Measurements from ENCODE around the gene PTPN11.

Gene PTPN11

DNA sequence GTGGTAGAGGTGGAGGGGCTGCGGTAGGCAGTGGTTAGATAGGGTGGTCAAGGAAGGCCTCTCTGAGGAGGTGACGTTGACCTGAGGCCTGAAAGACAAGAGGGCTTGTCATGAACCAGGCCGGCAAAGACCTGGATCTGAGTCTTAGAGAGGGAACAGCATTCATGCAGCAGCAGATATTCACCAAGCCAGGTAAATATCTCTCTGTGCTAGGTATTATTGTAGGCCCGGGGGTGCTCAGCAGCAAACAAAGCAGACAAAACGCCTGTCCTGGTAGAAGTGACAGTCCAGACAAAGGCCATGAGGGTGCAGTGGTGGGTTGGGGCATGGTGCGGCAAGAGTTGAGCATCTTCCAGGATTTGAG is 117.6 kb downstream of the PTPN11 start:
- Histone ChIP-seq H3K27ac (ENCODE audit: insufficient read depth, low read depth, low read length, poor library complexity, severe bottlenecking) (no peak overlapping the region), H3K9me3 (ENCODE audit: control insufficient read depth, low read length) (no peaks in the 10 kb centered on the region), H3K36me3 (ENCODE audit: control insufficient read depth, insufficient read depth, low read length) (no peaks in the 10 kb centered on the region), H3K27me3 (ENCODE audit: control insufficient read depth, insufficient read depth, low read length, poor library complexity, severe bottlenecking) (no peaks in the 10 kb centered on the region), H3K4me1 (ENCODE audit: control insufficient read depth, insufficient read depth, low read length) (no peaks in the 10 kb centered on the region), H3K4me3 (ENCODE audit: insufficient read depth, low read depth, low read length) (no peak overlapping the region)
- WGBS, 2 experiments = 88 to 89% methylated on average over 6 of the region's 6 CpGs

GRCh38 chr12:112537710-112538396 is 119.1 kb downstream of the PTPN11 start:
- Histone ChIP-seq H3K27me3 (ENCODE audit: control insufficient read depth, insufficient read depth, low read length, poor library complexity, severe bottlenecking) (no peaks in the 10 kb centered on the region), H3K9me3 (ENCODE audit: control insufficient read depth, low read length) (no peaks in the 10 kb centered on the region), H3K4me1 (ENCODE audit: control insufficient read depth, insufficient read depth, low read length) (no peaks in the 10 kb centered on the region), H3K36me3 (ENCODE audit: control insufficient read depth, insufficient read depth, low read length) (no peaks in the 10 kb centered on the region), H3K27ac (ENCODE audit: insufficient read depth, low read depth, low read length, poor library complexity, severe bottlenecking) (no peak overlapping the region), H3K4me3 (ENCODE audit: insufficient read depth, low read depth, low read length) (no peak overlapping the region)
- 81 to 82% methylated on average over 2 to 3 of the region's 3 CpGs for WGBS, 2 experiments

GRCh38 chr12:112538740-112539139 is 120.0 kb downstream of the PTPN11 start:
- 85 to 90% methylated on average over 2 of the region's 2 CpGs for WGBS, 2 experiments
- no peaks in the 10 kb centered on the region for H3K27me3 ChIP-seq (ENCODE audit: control insufficient read depth, insufficient read depth, low read length, poor library complexity, severe bottlenecking)

DNA sequence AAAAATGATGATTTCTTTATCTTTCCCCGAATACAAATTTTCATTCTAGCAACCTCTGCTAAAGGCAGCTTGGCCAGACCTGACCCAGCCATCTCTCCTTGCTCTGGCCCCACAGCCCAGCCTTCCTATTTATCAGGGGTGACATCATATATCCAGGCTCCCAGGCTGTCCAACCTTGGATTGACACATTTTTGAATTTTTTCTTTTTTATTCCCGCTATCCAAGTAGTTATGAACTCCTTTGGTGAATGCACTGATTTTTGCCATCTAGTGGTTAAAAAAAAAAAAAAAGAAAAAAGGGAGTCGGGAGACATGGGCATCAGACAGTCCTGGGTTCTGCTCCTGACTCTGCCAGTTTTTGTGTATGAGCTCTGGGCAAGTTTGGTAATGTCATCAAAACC is 120.5 kb downstream of the PTPN11 start:
- Histone ChIP-seq H3K9me3 (ENCODE audit: control insufficient read depth, low read length) (no peaks in the 10 kb centered on the region), H3K4me1 (ENCODE audit: control insufficient read depth, insufficient read depth, low read length) (no peaks in the 10 kb centered on the region), H3K36me3 (ENCODE audit: control insufficient read depth, insufficient read depth, low read length) (no peaks in the 10 kb centered on the region), H3K27ac (ENCODE audit: insufficient read depth, low read depth, low read length, poor library complexity, severe bottlenecking) (no peak overlapping the region), H3K4me3 (ENCODE audit: insufficient read depth, low read depth, low read length) (no peak overlapping the region), H3K27me3 (ENCODE audit: control insufficient read depth, insufficient read depth, low read length, poor library complexity, severe bottlenecking) (no peaks in the 10 kb centered on the region)
- WGBS, 2 experiments = 86 to 94% methylated on average over 3 of the region's 3 CpGs

More at GRCh38 chr12:112538740-112539139, 120.0 kb downstream of the PTPN11 start:
- no peaks in the 10 kb centered on the region for H3K9me3 ChIP-seq (ENCODE audit: control insufficient read depth, low read length)
- no peaks in the 10 kb centered on the region for H3K4me1 ChIP-seq (ENCODE audit: control insufficient read depth, insufficient read depth, low read length)
- no peak overlapping the region for H3K27ac ChIP-seq (ENCODE audit: insufficient read depth, low read depth, low read length, poor library complexity, severe bottlenecking)
- H3K36me3 ChIP-seq (ENCODE audit: control insufficient read depth, insufficient read depth, low read length) = no peaks in the 10 kb centered on the region
- H3K4me3 ChIP-seq (ENCODE audit: insufficient read depth, low read depth, low read length) = no peak overlapping the region

- no peak overlapping the region for H3K4me3 ChIP-seq (ENCODE audit: insufficient read depth, low read depth, low read length)
- H3K9me3 ChIP-seq (ENCODE audit: control insufficient read depth, low read length) = no peaks in the 10 kb centered on the region
- no peaks in the 10 kb centered on the region for H3K4me1 ChIP-seq (ENCODE audit: control insufficient read depth, insufficient read depth, low read length)
- H3K27me3 ChIP-seq (ENCODE audit: control insufficient read depth, insufficient read depth, low read length, poor library complexity, severe bottlenecking) = no peaks in the 10 kb centered on the region
- WGBS, 2 experiments = 61 to 75% methylated on average over 3 to 5 of the region's 5 CpGs
- no peaks in the 10 kb centered on the region for H3K36me3 ChIP-seq (ENCODE audit: control insufficient read depth, insufficient read depth, low read length)
- no peak overlapping the region for H3K27ac ChIP-seq (ENCODE audit: insufficient read depth, low read depth, low read length, poor library complexity, severe bottlenecking)
These were observed 121.3 kb downstream of the PTPN11 start for GRCh38 chr12:112540021-112540420.

- Histone ChIP-seq H3K4me3 (ENCODE audit: insufficient read depth, low read depth, low read length) (no peak overlapping the region), H3K27me3 (ENCODE audit: control insufficient read depth, insufficient read depth, low read length, poor library complexity, severe bottlenecking) (no peaks in the 10 kb centered on the region), H3K4me1 (ENCODE audit: control insufficient read depth, insufficient read depth, low read length) (no peaks in the 10 kb centered on the region), H3K9me3 (ENCODE audit: control insufficient read depth, low read length) (no peaks in the 10 kb centered on the region), H3K27ac (ENCODE audit: insufficient read depth, low read depth, low read length, poor library complexity, severe bottlenecking) (no peak overlapping the region), H3K36me3 (ENCODE audit: control insufficient read depth, insufficient read depth, low read length) (no peaks in the 10 kb centered on the region)
- WGBS, 2 experiments = 96 to 97% methylated on average over 2 of the region's 4 CpGs
These were observed 125.0 kb downstream of the PTPN11 start for GRCh38 chr12:112543751-112544150.

GRCh38 chr12:112546339-112546738 is 127.6 kb downstream of the PTPN11 start:
- Histone ChIP-seq H3K4me1 (ENCODE audit: control insufficient read depth, insufficient read depth, low read length) (no peaks in the 10 kb centered on the region), H3K4me3 (ENCODE audit: insufficient read depth, low read depth, low read length) (no peak overlapping the region), H3K27ac (ENCODE audit: insufficient read depth, low read depth, low read length, poor library complexity, severe bottlenecking) (no peak overlapping the region), H3K27me3 (ENCODE audit: control insufficient read depth, insufficient read depth, low read length, poor library complexity, severe bottlenecking) (no peaks in the 10 kb centered on the region), H3K36me3 (ENCODE audit: control insufficient read depth, insufficient read depth, low read length) (no peaks in the 10 kb centered on the region), H3K9me3 (ENCODE audit: control insufficient read depth, low read length) (no peaks in the 10 kb centered on the region)
- 86 to 89% methylated on average over 6 of the region's 6 CpGs for WGBS, 2 experiments

GRCh38 chr12:112546996-112547395 is 128.2 kb downstream of the PTPN11 start:
- Histone ChIP-seq H3K4me1 (ENCODE audit: control insufficient read depth, insufficient read depth, low read length) (no peaks in the 10 kb centered on the region), H3K36me3 (ENCODE audit: control insufficient read depth, insufficient read depth, low read length) (no peaks in the 10 kb centered on the region), H3K27ac (ENCODE audit: insufficient read depth, low read depth, low read length, poor library complexity, severe bottlenecking) (no peak overlapping the region), H3K27me3 (ENCODE audit: control insufficient read depth, insufficient read depth, low read length, poor library complexity, severe bottlenecking) (no peaks in the 10 kb centered on the region), H3K4me3 (ENCODE audit: insufficient read depth, low read depth, low read length) (no peak overlapping the region), H3K9me3 (ENCODE audit: control insufficient read depth, low read length) (no peaks in the 10 kb centered on the region)
- 75 to 79% methylated on average over 2 of the region's 2 CpGs for WGBS, 2 experiments

GRCh38 chr12:112549031-112549430 is 130.3 kb downstream of the PTPN11 start:
- no peak overlapping the region for H3K27ac ChIP-seq (ENCODE audit: insufficient read depth, low read depth, low read length, poor library complexity, severe bottlenecking)
- 92 to 95% methylated on average over 5 of the region's 5 CpGs for WGBS, 2 experiments
- H3K27me3 ChIP-seq (ENCODE audit: control insufficient read depth, insufficient read depth, low read length, poor library complexity, severe bottlenecking) = no peaks in the 10 kb centered on the region
- no peaks in the 10 kb centered on the region for H3K4me1 ChIP-seq (ENCODE audit: control insufficient read depth, insufficient read depth, low read length)
- no peaks in the 10 kb centered on the region for H3K9me3 ChIP-seq (ENCODE audit: control insufficient read depth, low read length)
- no peak overlapping the region for H3K4me3 ChIP-seq (ENCODE audit: insufficient read depth, low read depth, low read length)
- no peaks in the 10 kb centered on the region for H3K36me3 ChIP-seq (ENCODE audit: control insufficient read depth, insufficient read depth, low read length)

GRCh38 chr12:112551681-112552080 is 132.9 kb downstream of the PTPN11 start:
- WGBS, 2 experiments = 82 to 84% methylated on average over 5 of the region's 5 CpGs
- no peaks in the 10 kb centered on the region for H3K4me1 ChIP-seq (ENCODE audit: control insufficient read depth, insufficient read depth, low read length)
- H3K27ac ChIP-seq (ENCODE audit: insufficient read depth, low read depth, low read length, poor library complexity, severe bottlenecking) = no peak overlapping the region
- no peaks in the 10 kb centered on the region for H3K9me3 ChIP-seq (ENCODE audit: control insufficient read depth, low read length)
- no peak overlapping the region for H3K4me3 ChIP-seq (ENCODE audit: insufficient read depth, low read depth, low read length)
- H3K27me3 ChIP-seq (ENCODE audit: control insufficient read depth, insufficient read depth, low read length, poor library complexity, severe bottlenecking) = no peaks in the 10 kb centered on the region
- no peaks in the 10 kb centered on the region for H3K36me3 ChIP-seq (ENCODE audit: control insufficient read depth, insufficient read depth, low read length)

Measured in ectodermal cell (in vitro differentiated cells).